Spleen (tissue), 7 donors: ENCODE results near the gene COL26A1.

Experiments used
- POLR2A ChIP-seq, 3 donors: fragments of 450-650 bp; IDR thresholded peaks; one replicate each; pipeline ENCODE4 v1.5.1; 2017; ENCODE audit warnings: antibody characterized with exemption in 3 of 3, mild to moderate bottlenecking in 1 of 3
- TF ChIP-seq, protein P1 (sequence below), 11 experiments: fragments of 200-600 bp in 7 of 11; fragments of 450-650 bp in 4 of 11; sonication (generic) in 4 of 11; IDR thresholded peaks in 8 of 11; conservative IDR thresholded peaks in 3 of 11; 1 replicate in 7 of 11; 2 replicates in 4 of 11; pipeline versions ENCODE4 v1.4.0 to v1.8.0; 2016 to 2021; ENCODE audit warnings: antibody characterized with exemption in 11 of 11, inconsistent platforms in 4 of 11, mild to moderate bottlenecking in 1 of 11
- donor health status: DM: no; HTN: no; CAD: no; lungs with moderate emphysema.
- donor health status: DM: no; HTN: no; CAD: no.
- donor health status: DM: no; HTN: no; CAD: no.

DNA sequence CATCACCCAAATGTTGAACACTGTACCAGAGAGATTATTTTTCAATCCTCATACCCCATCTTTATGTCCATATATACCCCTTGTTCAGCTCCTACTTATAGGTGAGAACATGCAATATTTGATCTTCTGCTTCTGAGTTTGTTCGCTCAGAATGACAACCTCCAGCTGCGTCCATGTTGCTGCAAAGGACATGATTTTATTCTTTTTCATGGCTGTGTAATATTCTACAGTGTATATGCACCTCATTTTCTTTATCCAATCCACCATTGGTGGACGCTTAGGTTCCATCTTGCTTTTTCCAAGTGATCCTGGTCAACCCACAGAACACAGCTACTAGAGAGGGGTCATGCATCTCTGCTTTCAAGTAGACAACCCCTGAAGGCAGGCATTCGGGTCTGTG, 166.9 kb downstream of the COL26A1 start:
- TF ChIP-seq, protein P1, sequence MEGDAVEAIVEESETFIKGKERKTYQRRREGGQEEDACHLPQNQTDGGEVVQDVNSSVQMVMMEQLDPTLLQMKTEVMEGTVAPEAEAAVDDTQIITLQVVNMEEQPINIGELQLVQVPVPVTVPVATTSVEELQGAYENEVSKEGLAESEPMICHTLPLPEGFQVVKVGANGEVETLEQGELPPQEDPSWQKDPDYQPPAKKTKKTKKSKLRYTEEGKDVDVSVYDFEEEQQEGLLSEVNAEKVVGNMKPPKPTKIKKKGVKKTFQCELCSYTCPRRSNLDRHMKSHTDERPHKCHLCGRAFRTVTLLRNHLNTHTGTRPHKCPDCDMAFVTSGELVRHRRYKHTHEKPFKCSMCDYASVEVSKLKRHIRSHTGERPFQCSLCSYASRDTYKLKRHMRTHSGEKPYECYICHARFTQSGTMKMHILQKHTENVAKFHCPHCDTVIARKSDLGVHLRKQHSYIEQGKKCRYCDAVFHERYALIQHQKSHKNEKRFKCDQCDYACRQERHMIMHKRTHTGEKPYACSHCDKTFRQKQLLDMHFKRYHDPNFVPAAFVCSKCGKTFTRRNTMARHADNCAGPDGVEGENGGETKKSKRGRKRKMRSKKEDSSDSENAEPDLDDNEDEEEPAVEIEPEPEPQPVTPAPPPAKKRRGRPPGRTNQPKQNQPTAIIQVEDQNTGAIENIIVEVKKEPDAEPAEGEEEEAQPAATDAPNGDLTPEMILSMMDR (IDR thresholded peaks at IDR 0.05 in 8 of 11, conservative IDR thresholded peaks at IDR 0.05 in 3 of 11): no peak
- TF ChIP-seq POLR2A (IDR thresholded peaks at IDR 0.05): no peak
